NCI-H526 treated with DMSO at 0.1 percent for 48 hours (cell line): Measurements from ENCODE around the gene MARCHF2.

Experiments used
- DNase-seq: peaks from one replicate; lab custom pipeline; 2025; lab: John Stamatoyannopoulos, UW

Gene MARCHF2

DNA sequence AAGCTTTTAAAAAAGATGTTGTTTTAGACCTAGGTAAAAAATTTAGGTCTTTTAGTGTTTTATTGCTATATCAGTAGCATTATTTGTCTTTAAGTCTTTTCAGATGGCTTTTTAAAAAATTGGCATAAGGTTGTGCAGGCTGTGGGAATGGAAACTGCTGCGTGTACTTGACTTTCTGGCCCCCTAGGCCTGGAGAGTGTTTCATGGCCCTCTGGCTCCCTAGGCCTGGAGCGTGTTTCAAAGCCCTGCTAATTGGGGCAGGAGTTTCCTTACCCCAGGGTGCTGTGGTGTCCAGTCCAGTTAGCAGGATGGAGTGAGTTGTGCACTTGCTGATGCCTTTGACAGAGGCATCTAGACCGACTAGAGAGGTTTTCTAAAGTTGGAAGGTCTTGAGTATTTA is 65.5 kb downstream of the MARCHF2 start:
- no peak for DNase-seq

DNA sequence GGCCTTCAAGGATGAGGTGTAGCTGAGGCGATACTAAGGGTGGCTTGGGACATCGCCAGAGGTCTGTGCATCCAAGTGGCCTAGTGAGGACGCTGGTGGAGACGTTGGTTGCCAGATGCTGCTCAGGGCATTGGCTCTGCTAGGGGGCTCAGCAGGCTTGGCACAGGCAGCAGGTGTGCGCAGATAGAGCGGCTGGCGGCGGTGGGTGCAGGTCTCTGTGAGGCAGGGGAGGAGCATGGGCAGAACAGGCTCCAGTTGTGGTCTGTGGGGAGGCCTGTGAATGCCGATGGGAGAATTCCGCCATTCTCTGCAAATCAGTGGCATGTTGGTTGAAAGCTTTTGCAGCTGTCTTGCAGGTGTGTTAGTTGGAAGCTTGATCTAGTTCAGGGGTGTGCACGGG is 68.1 kb downstream of the MARCHF2 start:
- no peak for DNase-seq

DNA sequence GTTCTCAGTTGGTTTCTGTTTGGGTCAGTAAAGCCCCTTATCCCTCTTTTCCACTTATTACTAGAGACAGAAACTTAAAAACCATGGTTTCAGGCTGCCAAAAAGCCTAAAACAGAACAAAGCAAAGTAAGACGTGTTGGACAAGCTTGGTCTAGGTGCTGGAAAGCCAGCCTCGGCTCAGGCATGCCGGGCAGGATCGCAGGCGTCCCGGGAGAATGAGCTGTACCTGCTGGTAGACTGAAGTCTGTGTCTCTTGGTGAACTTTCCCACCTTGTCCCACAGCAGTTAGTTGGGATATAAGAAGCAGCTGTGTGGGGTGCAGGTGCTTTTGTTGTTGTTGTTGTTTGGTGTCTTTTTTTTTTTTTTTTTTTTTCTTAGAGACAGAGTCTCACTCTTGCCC is 68.5 kb downstream of the MARCHF2 start:
- DNase-seq: no peak

DNA sequence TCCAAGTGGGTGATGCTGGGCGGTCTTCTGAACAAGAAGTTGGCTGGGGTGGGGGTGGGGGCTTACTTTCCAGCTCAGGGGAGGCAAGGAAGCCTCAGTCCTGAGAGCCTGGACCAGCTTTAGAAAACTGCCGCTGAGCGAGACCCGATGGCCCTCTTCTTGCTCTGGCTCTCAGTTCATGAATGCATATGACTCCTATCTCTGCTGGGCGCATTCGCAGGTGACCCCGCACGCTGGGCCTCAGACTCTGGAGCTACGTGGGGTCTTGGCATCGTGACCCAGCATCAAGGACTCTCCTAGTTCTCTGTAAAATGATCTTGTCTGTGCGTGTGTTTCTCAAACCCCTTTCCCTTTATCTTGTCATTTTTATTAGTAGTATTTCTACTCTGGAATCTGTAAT is 69.6 kb downstream of the MARCHF2 start:
- no peak for DNase-seq

DNA sequence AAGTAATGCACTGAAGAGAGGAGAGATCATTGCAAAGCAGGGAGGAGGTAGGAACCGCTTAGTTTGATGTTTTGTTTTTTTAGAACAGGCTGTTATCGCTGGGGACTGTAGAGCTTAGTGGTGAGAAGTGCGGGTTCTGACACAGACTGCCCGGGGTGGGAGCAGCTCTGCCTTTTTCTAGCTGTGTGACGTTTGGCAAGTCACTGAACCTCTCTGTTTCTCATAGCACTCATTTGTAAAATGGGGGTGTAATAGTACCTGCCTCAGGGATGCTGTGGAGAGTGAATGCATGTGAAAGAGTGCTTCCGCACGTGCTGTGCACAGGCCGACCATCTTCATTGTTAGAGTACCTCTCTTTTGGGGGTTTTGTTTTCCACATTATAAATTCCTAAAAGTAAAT is 70.1 kb downstream of the MARCHF2 start:
- DNase-seq: no peak

DNA sequence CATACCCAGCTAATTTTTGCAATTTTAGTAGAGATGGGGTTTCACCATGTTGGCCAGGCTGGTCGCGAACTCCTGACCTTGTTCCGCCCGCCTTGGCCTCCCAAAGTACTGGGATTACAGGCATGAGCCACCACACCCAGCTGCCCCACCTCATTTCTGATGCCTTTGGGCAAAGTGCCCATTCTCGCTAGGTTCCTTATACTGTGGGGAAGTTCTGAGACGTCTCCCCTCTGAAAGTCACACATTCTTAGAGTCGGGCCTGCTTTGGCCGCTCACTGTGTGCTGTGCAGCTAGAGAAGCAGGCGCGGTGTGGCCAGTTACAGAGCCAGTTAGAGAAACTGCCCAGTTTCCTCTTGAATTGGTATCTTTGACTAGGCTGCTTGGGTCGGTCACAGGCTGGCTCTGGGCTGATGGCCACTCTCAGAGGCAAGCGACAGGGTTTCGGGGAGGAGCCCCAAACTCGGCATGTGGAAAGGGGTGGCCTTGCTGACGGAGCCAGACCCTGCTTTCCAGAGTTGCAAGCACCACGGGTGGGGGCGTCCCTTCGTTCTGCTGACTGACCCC is 71.3 kb downstream of the MARCHF2 start:
- DNase-seq: no peak

DNA sequence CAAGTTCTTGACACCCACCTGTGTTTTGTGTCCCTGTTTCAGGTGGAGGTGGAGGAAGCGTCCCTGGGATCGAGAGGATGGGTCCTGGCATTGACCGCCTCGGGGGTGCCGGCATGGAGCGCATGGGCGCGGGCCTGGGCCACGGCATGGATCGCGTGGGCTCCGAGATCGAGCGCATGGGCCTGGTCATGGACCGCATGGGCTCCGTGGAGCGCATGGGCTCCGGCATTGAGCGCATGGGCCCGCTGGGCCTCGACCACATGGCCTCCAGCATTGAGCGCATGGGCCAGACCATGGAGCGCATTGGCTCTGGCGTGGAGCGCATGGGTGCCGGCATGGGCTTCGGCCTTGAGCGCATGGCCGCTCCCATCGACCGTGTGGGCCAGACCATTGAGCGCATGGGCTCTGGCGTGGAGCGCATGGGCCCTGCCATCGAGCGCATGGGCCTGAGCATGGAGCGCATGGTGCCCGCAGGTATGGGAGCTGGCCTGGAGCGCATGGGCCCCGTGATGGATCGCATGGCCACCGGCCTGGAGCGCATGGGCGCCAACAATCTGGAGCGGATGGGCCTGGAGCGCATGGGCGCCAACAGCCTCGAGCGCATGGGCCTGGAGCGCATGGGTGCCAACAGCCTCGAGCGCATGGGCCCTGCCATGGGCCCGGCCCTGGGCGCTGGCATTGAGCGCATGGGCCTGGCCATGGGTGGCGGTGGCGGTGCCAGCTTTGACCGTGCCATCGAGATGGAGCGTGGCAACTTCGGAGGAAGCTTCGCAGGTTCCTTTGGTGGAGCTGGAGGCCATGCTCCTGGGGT is 72.7 kb downstream of the MARCHF2 start:
- DNase-seq: no peak

DNA sequence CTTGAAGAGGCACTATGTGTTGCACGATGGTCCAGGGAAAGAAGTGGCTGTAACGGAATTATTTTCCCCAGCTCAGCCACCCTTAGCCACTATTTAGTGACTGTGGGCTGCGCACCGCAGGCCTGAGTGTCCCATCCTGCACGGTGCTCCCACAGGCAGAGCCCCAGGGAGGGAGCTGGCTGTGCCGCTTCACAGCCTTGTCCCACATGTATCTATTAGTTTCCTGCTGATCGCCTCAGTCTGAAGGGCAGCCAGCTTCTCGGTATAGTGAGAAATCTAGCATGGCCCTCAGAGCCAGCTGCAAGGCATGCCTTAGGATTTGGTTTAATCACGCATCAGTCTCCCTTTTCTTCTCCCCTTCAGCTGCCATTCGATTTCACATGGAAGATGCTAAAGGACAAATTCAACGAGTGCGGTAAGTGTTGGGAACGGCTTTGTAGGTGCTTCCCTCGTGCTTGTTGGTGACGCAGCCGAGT is 73.6 kb downstream of the MARCHF2 start:
- DNase-seq: no peak

DNA sequence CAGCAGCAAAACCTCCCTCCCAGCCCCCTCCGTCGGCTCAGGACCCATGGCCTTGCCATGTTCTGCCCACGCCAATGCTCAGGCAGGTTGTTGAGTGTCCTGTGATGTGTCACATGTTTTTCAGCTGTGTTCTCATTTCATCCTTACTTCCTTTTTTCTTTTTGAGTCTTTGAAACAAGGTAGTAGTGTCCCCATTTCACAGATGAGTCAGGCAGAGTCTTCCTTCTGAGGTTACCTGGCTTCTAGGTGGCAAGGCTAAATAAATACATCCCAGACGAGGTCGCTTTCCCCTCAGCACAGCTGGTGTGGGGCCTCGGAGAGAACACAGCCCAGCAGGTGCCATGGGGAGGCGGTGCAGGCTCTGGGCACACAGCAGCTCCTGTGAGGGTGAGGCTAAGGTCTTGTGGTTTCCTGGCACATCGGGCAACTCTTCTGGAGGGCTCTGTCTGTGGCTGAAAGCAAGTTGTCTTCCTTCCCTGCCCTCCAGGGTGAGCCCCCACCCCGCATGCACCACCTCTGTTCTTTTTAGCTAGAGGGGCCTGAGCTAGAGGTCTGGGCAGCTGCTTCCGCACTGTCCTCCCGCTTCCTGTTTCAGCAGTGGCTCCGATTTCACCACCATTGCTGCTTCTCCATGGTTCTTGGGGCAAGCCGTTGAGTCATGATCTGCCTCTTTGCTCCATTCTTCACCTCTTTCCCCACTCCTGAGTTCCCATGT is 74.2 kb downstream of the MARCHF2 start:
- no peak for DNase-seq

DNA sequence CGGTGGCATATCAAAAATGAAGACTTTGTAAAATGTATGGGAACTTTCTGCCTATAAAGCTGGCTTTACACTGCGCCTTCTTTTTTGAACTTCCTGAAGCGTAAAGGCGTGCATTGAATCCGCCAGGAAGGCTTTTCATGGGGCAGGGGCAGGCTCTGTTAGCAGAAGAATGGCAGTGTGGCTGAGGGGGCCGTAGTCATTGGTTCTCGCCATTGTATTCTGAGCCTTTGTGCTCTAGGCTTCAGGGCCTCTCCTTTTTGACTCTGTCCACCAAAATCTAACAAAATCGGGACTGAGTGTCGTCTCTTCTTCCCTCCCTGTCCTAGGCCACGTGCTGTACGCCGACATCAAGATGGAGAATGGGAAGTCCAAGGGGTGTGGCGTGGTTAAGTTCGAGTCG is 75.3 kb downstream of the MARCHF2 start:
- no peak for DNase-seq
